ENCODE measurements around the gene SPRR2B.
"Not testable (repeated sequence)": the region's sequence is repeated elsewhere in the genome, so short reads cannot be mapped to it uniquely, and the experiment has no call there.

Gene SPRR2B

DNA sequence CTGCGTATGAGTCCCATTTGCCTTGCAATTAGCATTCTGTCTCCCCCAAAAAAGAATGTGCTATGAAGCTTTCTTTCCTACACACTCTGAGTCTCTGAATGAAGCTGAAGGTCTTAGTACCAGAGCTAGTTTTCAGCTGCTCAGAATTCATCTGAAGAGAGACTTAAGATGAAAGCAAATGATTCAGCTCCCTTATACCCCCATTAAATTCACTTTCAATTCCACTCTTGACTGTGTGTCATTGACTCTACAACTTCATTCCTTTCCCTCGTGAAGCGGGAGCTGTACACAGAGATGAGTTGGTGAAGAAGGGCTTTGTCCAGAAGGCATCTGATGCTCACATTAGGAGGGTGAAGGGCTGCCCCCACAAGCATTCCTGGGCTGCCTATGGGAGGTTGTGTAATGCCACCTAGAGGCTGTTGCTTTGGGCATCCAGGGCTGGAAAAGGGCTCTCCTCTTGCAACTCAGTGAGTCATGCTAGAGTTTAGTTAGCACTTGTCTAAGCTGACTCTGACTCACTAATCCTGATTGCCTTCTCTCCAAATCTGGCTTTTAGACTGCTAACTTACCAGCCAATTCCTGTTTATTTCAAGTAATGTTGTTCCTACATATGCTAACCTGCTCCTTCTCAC, 38.6 kb downstream of the SPRR2B start:
- Histone ChIP-seq H3K4me1 (ENCODE audit: control insufficient read depth, insufficient read depth, low read length) (peaks cover 3% of the 10 kb centered on the region; the same call in 1 of the 2 replicates), H3K9me3 (ENCODE audit: control insufficient read depth, insufficient read depth, low read length) (no peaks in the 10 kb centered on the region), H3K36me3 (ENCODE audit: control insufficient read depth, insufficient read depth, low read length) (no peaks in the 10 kb centered on the region), H3K27ac (ENCODE audit: low read depth, low read length) (no peak overlapping the region), H3K27me3 (ENCODE audit: control insufficient read depth, insufficient read depth, low read length) (no peaks in the 10 kb centered on the region), H3K4me3 (ENCODE audit: low read depth, low read length) (no peak overlapping the region), H3K9ac (ENCODE audit: low read depth, low read length) (no peak overlapping the region)

- Histone ChIP-seq H3K4me1 (ENCODE audit: control insufficient read depth, insufficient read depth, low read length) (peaks cover 3% of the 10 kb centered on the region; the same call in 1 of the 2 replicates), H3K9ac (ENCODE audit: low read depth, low read length) (no peak overlapping the region), H3K4me3 (ENCODE audit: low read depth, low read length) (no peak overlapping the region), H3K9me3 (ENCODE audit: control insufficient read depth, insufficient read depth, low read length) (no peaks in the 10 kb centered on the region), H3K36me3 (ENCODE audit: control insufficient read depth, insufficient read depth, low read length) (no peaks in the 10 kb centered on the region), H3K27ac (ENCODE audit: low read depth, low read length) (no peak overlapping the region), H3K27me3 (ENCODE audit: control insufficient read depth, insufficient read depth, low read length) (no peaks in the 10 kb centered on the region)
Measured at GRCh38 chr1:153032073-153032472, 39.3 kb downstream of the SPRR2B start.

DNA sequence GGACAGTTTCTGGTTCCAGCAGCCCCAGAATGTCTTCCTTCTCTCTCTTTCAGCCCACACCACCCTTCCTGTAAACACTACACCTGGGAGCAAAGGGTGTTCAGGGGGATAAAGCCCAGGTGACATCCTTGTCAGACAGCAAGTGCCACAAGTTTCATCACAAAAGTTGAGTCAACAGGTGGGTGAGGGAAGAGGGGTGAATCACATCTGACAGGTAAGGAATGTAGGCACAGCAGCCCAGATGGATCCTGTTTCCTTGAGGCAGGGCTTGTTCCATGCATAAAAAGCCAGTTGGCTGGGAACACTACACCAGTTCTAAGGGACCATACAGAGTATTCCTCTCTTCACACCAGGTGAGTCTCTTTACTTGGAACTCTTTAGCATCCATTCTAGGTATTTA, 40.5 kb downstream of the SPRR2B start, which contains the start of gene SPRR1B:
TSS of gene SPRR1B (plus strand) at position 309 of the 400 bp plus-strand sequence. CDS start 1,143 bp downstream, outside the sequence.
- no peaks in the 10 kb centered on the region for H3K9me3 ChIP-seq (ENCODE audit: control insufficient read depth, insufficient read depth, low read length)
- no peak within 1 kb of the TSS for H3K9ac ChIP-seq (ENCODE audit: low read depth, low read length)
- peaks cover 3% of the 10 kb centered on the region; the same call in 1 of the 2 replicates for H3K4me1 ChIP-seq (ENCODE audit: control insufficient read depth, insufficient read depth, low read length)
- no peak within 1 kb of the TSS for H3K4me3 ChIP-seq (ENCODE audit: low read depth, low read length)
- H3K36me3 ChIP-seq (ENCODE audit: control insufficient read depth, insufficient read depth, low read length) = no peaks in the 10 kb centered on the region
- H3K27me3 ChIP-seq (ENCODE audit: control insufficient read depth, insufficient read depth, low read length) = no peaks in the 10 kb centered on the region
- H3K27ac ChIP-seq (ENCODE audit: low read depth, low read length) = no peak within 1 kb of the TSS

DNA sequence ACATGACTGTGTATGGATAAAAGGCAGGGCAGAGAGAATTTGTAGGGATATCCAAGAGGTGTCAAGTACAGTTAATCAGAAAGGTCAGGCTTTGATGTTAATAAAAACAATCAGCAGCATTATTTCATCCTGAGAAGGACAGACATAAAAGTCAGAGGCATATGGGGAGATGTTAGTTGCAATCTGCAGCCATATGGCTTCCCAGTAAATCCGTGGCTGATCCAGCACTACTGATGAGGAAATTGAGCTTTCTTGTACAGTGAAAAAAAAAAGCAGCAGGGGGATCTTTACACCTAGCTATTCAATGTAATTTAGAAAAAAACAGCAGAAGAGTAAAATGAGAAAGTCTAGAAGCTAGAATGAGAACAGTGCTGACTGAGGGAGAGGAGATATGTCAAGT, 42.6 kb downstream of the SPRR2B start:
- no peaks in the 10 kb centered on the region for H3K9me3 ChIP-seq (ENCODE audit: control insufficient read depth, insufficient read depth, low read length)
- H3K36me3 ChIP-seq (ENCODE audit: control insufficient read depth, insufficient read depth, low read length) = no peaks in the 10 kb centered on the region
- no peak overlapping the region for H3K9ac ChIP-seq (ENCODE audit: low read depth, low read length)
- H3K4me3 ChIP-seq (ENCODE audit: low read depth, low read length) = no peak overlapping the region
- H3K27ac ChIP-seq (ENCODE audit: low read depth, low read length) = no peak overlapping the region
- H3K4me1 ChIP-seq (ENCODE audit: control insufficient read depth, insufficient read depth, low read length) = peaks cover 3% of the 10 kb centered on the region; the same call in 1 of the 2 replicates
- H3K27me3 ChIP-seq (ENCODE audit: control insufficient read depth, insufficient read depth, low read length) = no peaks in the 10 kb centered on the region

GRCh38 chr1:153025797-153026196, 45.6 kb downstream of the SPRR2B start:
- H3K9ac ChIP-seq (ENCODE audit: low read depth, low read length) = no peak overlapping the region
- peaks cover 9% of the 10 kb centered on the region; the same call in 1 of the 2 replicates for H3K4me1 ChIP-seq (ENCODE audit: control insufficient read depth, insufficient read depth, low read length)
- H3K9me3 ChIP-seq (ENCODE audit: control insufficient read depth, insufficient read depth, low read length) = no peaks in the 10 kb centered on the region
- no peaks in the 10 kb centered on the region for H3K27me3 ChIP-seq (ENCODE audit: control insufficient read depth, insufficient read depth, low read length)
- no peak overlapping the region for H3K27ac ChIP-seq (ENCODE audit: low read depth, low read length)
- H3K36me3 ChIP-seq (ENCODE audit: control insufficient read depth, insufficient read depth, low read length) = no peaks in the 10 kb centered on the region
- H3K4me3 ChIP-seq (ENCODE audit: low read depth, low read length) = no peak overlapping the region

- no peak overlapping the region for H3K9ac ChIP-seq (ENCODE audit: low read depth, low read length)
- H3K36me3 ChIP-seq (ENCODE audit: control insufficient read depth, insufficient read depth, low read length) = no peaks in the 10 kb centered on the region
- no peak overlapping the region for H3K27ac ChIP-seq (ENCODE audit: low read depth, low read length)
- H3K27me3 ChIP-seq (ENCODE audit: control insufficient read depth, insufficient read depth, low read length) = no peaks in the 10 kb centered on the region
- no peaks in the 10 kb centered on the region for H3K9me3 ChIP-seq (ENCODE audit: control insufficient read depth, insufficient read depth, low read length)
- peaks cover 9% of the 10 kb centered on the region; the same call in 1 of the 2 replicates for H3K4me1 ChIP-seq (ENCODE audit: control insufficient read depth, insufficient read depth, low read length)
- no peak overlapping the region for H3K4me3 ChIP-seq (ENCODE audit: low read depth, low read length)
Measured at GRCh38 chr1:153024413-153024812, 47.0 kb downstream of the SPRR2B start.

GRCh38 chr1:153023109-153023508, 48.3 kb downstream of the SPRR2B start:
- no peaks in the 10 kb centered on the region for H3K9me3 ChIP-seq (ENCODE audit: control insufficient read depth, insufficient read depth, low read length)
- no peak overlapping the region for H3K9ac ChIP-seq (ENCODE audit: low read depth, low read length)
- peaks cover 9% of the 10 kb centered on the region; the same call in 1 of the 2 replicates for H3K4me1 ChIP-seq (ENCODE audit: control insufficient read depth, insufficient read depth, low read length)
- no peaks in the 10 kb centered on the region for H3K27me3 ChIP-seq (ENCODE audit: control insufficient read depth, insufficient read depth, low read length)
- no peak overlapping the region for H3K27ac ChIP-seq (ENCODE audit: low read depth, low read length)
- no peak overlapping the region for H3K4me3 ChIP-seq (ENCODE audit: low read depth, low read length)
- H3K36me3 ChIP-seq (ENCODE audit: control insufficient read depth, insufficient read depth, low read length) = no peaks in the 10 kb centered on the region

DNA sequence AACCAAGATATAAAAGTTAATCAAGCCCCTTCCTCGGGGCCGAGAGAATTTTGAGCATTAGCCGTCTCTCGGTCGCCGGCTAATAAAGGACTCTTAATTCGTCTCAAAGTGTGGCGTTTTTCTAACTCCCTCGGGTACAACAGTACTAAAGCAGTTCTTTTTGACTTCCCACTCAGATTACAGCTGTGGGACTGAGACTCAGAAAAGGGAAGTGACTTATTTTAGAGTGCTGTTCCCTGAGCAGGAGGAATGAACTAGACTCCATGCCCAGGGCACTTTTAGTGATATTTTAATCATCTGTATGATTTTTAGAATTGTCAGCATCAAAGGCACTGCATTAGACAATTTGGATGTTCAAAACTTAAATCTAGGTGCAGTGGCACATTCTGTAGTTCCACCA, 49.1 kb downstream of the SPRR2B start:
- H3K9me3 ChIP-seq (ENCODE audit: control insufficient read depth, insufficient read depth, low read length); H3K4me3 ChIP-seq (ENCODE audit: low read depth, low read length); H3K27me3 ChIP-seq (ENCODE audit: control insufficient read depth, insufficient read depth, low read length); H3K9ac ChIP-seq (ENCODE audit: low read depth, low read length); H3K4me1 ChIP-seq (ENCODE audit: control insufficient read depth, insufficient read depth, low read length); H3K27ac ChIP-seq (ENCODE audit: low read depth, low read length); H3K36me3 ChIP-seq (ENCODE audit: control insufficient read depth, insufficient read depth, low read length): not testable (repeated sequence)

DNA sequence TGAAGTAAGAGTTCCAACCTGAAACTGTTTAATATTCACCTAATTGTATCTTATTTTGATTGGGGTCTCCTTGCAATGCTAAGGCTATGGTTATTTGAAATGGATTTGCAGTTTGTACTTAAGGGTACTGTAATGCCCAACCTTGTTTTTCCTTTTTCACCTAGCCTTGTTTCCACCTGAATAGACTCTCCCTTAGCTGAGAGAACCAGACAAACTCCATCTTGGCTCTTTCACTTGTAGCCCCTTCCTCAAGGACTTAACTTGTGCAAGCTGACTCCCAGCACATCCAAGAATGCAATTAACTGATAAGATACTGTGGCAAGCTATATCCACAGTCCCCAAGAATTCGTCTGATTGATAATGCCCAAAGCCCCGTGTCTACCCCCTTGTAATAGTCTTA, 49.6 kb downstream of the SPRR2B start:
- not testable (repeated sequence) for H3K4me1 ChIP-seq (ENCODE audit: control insufficient read depth, insufficient read depth, low read length); H3K4me3 ChIP-seq (ENCODE audit: low read depth, low read length); H3K9me3 ChIP-seq (ENCODE audit: control insufficient read depth, insufficient read depth, low read length); H3K27ac ChIP-seq (ENCODE audit: low read depth, low read length); H3K36me3 ChIP-seq (ENCODE audit: control insufficient read depth, insufficient read depth, low read length); H3K27me3 ChIP-seq (ENCODE audit: control insufficient read depth, insufficient read depth, low read length); H3K9ac ChIP-seq (ENCODE audit: low read depth, low read length)
